Measurements from ENCODE around the gene LHX1.

GRCh38 chr17:36983618-36984017 lies 46.3 kb downstream of the LHX1 start:
- TF ChIP-seq ATF3 (CRISPR knock-in tag; conservative IDR thresholded peaks at IDR 0.05) (no peak), ESRRA (CRISPR knock-in tag; IDR thresholded peaks at IDR 0.05; ENCODE audit: borderline replicate concordance) (no peak), SMAD3 (CRISPR knock-in tag; IDR thresholded peaks at IDR 0.05; ENCODE audit: borderline replicate concordance) (no peak), E2F4 (CRISPR knock-in tag; IDR thresholded peaks at IDR 0.05; ENCODE audit: borderline replicate concordance, low read depth) (no peak), NR3C1 (CRISPR knock-in tag; conservative IDR thresholded peaks at IDR 0.05; ENCODE audit: low read depth) (no peak), CTCF (IDR thresholded peaks at IDR 0.05) (no peak), IRF2 (CRISPR knock-in tag; IDR thresholded peaks at IDR 0.05; ENCODE audit: borderline replicate concordance, low read depth) (no peak), ZNF281 (CRISPR knock-in tag; IDR thresholded peaks at IDR 0.05) (no peak), ATF1 (CRISPR knock-in tag; IDR thresholded peaks at IDR 0.05) (no peak), SOX15 (CRISPR knock-in tag; IDR thresholded peaks at IDR 0.05) (no peak), FOXJ3 (CRISPR knock-in tag; IDR thresholded peaks at IDR 0.05; ENCODE audit: borderline replicate concordance) (no peak), TCF7 (CRISPR knock-in tag; IDR thresholded peaks at IDR 0.05; ENCODE audit: low read depth) (no peak)
